ENCODE measurements around the gene MNDA.

Gene MNDA

GRCh38 chr1:158814970-158815369, 16.2 kb upstream of the MNDA start:
- TF ChIP-seq, protein P1, sequence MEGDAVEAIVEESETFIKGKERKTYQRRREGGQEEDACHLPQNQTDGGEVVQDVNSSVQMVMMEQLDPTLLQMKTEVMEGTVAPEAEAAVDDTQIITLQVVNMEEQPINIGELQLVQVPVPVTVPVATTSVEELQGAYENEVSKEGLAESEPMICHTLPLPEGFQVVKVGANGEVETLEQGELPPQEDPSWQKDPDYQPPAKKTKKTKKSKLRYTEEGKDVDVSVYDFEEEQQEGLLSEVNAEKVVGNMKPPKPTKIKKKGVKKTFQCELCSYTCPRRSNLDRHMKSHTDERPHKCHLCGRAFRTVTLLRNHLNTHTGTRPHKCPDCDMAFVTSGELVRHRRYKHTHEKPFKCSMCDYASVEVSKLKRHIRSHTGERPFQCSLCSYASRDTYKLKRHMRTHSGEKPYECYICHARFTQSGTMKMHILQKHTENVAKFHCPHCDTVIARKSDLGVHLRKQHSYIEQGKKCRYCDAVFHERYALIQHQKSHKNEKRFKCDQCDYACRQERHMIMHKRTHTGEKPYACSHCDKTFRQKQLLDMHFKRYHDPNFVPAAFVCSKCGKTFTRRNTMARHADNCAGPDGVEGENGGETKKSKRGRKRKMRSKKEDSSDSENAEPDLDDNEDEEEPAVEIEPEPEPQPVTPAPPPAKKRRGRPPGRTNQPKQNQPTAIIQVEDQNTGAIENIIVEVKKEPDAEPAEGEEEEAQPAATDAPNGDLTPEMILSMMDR (IDR thresholded peaks at IDR 0.05; ENCODE audit: low read depth, low read length): no peak
- no peak overlapping the region for H3K4me3 ChIP-seq (ENCODE audit: low read depth, low read length)

GRCh38 chr1:158818560-158818959, 12.6 kb upstream of the MNDA start:
- no peak overlapping the region for H3K4me3 ChIP-seq (ENCODE audit: low read depth, low read length)
- TF ChIP-seq, protein P1 (IDR thresholded peaks at IDR 0.05; ENCODE audit: low read depth, low read length): no peak

DNA sequence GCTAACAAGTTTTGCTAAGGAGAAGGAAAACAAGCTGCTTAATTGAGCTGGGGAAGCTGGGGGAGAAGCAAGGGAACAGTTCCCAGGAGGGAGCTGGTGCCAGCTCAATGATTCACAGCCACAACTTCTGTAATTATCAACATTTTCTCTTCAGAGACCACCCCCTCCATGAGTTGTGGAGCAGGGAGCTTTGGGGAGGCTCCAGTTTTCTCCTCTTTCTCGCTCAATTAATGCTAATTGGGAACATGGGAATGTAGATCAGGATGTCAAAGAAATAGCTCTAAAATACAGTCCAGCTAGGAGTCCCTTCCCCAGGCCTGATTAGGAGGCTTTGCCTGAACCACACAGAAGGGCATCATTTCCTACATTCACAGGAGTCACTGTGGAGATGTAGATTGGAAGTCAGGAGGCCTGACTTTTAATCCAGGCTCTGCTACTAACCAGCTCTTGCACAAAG, 12.1 kb upstream of the MNDA start:
- TF ChIP-seq, protein P1 (IDR thresholded peaks at IDR 0.05; ENCODE audit: low read depth, low read length): no peak
- no peak overlapping the region for H3K4me3 ChIP-seq (ENCODE audit: low read depth, low read length)

DNA sequence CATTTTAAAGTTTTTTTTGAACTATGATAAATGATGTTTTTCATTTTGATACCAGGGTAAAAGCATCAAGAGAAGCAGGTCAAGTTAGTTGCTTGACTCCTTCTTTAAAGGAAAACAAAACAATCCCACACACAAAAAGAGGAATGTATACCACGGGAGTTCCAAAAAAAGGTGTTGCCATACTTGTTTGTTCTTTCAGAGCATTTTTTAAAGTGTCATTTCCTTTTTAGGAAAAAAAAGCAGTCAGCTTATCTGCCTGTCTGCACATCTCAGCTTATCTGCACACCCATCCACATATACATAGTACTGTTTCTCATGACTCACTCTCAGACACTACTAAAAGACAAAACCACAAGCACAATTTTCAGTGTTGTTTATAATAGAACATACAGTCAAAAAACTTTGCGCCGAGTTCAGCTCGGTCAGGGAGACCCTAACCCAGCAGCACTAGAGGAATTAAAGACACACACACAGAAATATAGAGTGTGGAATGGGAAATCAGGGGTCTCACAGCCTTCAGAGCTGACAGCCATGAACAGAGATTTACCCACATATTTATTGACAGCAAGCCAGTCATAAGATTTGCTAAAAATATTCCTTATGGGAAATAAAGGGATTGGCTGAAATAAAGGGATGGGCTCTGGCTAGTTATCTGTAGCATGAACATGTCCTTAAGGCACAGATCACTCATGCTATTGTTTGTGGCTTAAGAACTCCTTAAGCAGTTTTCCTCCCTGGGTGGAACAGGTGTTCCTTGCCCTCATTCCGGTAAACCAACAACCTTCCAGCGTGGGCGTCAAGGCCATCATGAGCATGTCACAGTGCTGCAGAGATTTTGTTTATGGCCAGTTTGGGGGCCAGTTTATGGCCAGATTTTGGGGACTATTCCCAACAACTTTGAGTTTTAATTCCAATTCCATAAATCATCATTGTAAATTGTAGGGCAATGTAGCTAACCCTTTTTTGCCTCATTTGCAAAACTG, 11.4 kb upstream of the MNDA start:
- TF ChIP-seq, protein P1 (IDR thresholded peaks at IDR 0.05; ENCODE audit: low read depth, low read length): no peak
- H3K4me3 ChIP-seq (ENCODE audit: low read depth, low read length): no peak overlapping the region

- no peak overlapping the region for H3K4me3 ChIP-seq (ENCODE audit: low read depth, low read length)
- TF ChIP-seq, protein P1 (IDR thresholded peaks at IDR 0.05; ENCODE audit: low read depth, low read length): no peak
Observed at GRCh38 chr1:158821723-158822122, 9.4 kb upstream of the MNDA start.

- H3K4me3 ChIP-seq (ENCODE audit: low read depth, low read length): no peak overlapping the region
- TF ChIP-seq, protein P1 (IDR thresholded peaks at IDR 0.05; ENCODE audit: low read depth, low read length): no peak
Observed at GRCh38 chr1:158830074-158830677, 975 bp upstream of the MNDA start.

- TF ChIP-seq, protein P1 (IDR thresholded peaks at IDR 0.05; ENCODE audit: low read depth, low read length): no peak
- H3K4me3 ChIP-seq (ENCODE audit: low read depth, low read length): no peak overlapping the region
Observed at GRCh38 chr1:158833264-158833663, 2.1 kb downstream of the MNDA start.

Measured in WI38 (cell line).